Upper lobe of right lung (tissue), 1 donor: Measurements from ENCODE around the gene ACOXL. TPM values are rescaled to one million over a fixed set of nuclear protein-coding genes. Genes with fewer than 3 reads are reported as not detected.

Experiments
- ATAC-seq: fragments of 200-7000 bp; cut with Tn5 transposase; one replicate; pipeline ENCODE4 v1.9.1; 2020; ENCODE audit warnings: mild to moderate bottlenecking, moderate library complexity
- DNase-seq: peaks from one replicate; pipeline ENCODE4 v3.0.0-alpha.2; 2020
- H3K27ac ChIP-seq: fragments of 200-600 bp; one replicate; pipeline ENCODE4 v1.8.0; 2022
- H3K27me3 ChIP-seq: fragments of 200-600 bp; one replicate; pipeline ENCODE4 v1.8.0; 2022; ENCODE audit warnings: mild to moderate bottlenecking
- H3K36me3 ChIP-seq: fragments of 200-600 bp; one replicate; pipeline ENCODE4 v1.8.0; 2022
- H3K4me1 ChIP-seq: fragments of 200-600 bp; one replicate; pipeline ENCODE4 v1.8.0; 2022
- H3K4me3 ChIP-seq: fragments of 200-600 bp; one replicate; pipeline ENCODE4 v1.8.0; 2022; ENCODE audit warnings: mild to moderate bottlenecking
- H3K9me3 ChIP-seq: fragments of 200-600 bp; one replicate; pipeline ENCODE4 v1.8.0; 2022
- intact Hi-C: fragments of 100-400 bp; cut with DNase I; formaldehyde crosslinking; loops from one replicate; pipeline ENCODE4 v1.11.0; 2022
- total RNA-seq: library from RNA; stranded (reverse); fragmentation: NEBNext Ultra II Directional; extraction: Animal tissue kit (Norgen Biotek cat#: 25700); gene quantifications from one replicate; pipeline ENCODE4 v1.2.1, GENCODE V29; 2021
- TF ChIP-seq, protein P1 (sequence below): fragments of 200-600 bp; IDR thresholded peaks from one replicate; pipeline ENCODE4 v1.8.0; 2022; ENCODE audit warnings: antibody characterized with exemption
- donor health status: DM: no; HTN: yes; CAD: no; lungs with severe emphysema.

The ACOXL gene
- total RNA-seq, 1 donor from 2014 or later = 47.5 TPM

DNA sequence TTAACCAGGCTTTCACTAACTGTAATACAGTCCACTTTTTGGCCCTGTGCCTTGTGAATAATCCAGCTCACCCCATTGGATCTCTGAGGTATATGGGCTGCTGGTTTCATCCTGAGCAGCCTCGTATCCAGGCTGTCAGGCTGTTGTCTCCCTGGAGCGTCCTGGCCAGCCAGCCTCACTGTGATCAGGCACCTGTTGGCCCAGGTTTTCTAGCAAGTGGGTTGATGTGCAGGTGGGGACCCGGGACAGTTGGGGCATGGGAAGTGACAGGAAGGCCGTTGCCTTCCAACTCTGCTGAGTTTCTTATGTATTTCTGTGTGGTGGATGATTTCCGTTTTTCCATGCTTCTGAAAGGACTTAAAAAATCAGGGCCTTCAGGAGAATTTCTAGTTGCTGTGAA is 132.4 kb downstream of the ACOXL start:
- Histone ChIP-seq H3K27me3 (no peaks in the 10 kb centered on the region), H3K4me1 (no peaks in the 10 kb centered on the region), H3K27ac (no peak overlapping the region), H3K36me3 (no peaks in the 10 kb centered on the region), H3K9me3 (no peaks in the 10 kb centered on the region), H3K4me3 (no peak overlapping the region)
- intact Hi-C loops = no loop called here
- DNase-seq = no peak
- ATAC-seq = no peak
- TF ChIP-seq, protein P1, sequence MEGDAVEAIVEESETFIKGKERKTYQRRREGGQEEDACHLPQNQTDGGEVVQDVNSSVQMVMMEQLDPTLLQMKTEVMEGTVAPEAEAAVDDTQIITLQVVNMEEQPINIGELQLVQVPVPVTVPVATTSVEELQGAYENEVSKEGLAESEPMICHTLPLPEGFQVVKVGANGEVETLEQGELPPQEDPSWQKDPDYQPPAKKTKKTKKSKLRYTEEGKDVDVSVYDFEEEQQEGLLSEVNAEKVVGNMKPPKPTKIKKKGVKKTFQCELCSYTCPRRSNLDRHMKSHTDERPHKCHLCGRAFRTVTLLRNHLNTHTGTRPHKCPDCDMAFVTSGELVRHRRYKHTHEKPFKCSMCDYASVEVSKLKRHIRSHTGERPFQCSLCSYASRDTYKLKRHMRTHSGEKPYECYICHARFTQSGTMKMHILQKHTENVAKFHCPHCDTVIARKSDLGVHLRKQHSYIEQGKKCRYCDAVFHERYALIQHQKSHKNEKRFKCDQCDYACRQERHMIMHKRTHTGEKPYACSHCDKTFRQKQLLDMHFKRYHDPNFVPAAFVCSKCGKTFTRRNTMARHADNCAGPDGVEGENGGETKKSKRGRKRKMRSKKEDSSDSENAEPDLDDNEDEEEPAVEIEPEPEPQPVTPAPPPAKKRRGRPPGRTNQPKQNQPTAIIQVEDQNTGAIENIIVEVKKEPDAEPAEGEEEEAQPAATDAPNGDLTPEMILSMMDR = no peak

DNA sequence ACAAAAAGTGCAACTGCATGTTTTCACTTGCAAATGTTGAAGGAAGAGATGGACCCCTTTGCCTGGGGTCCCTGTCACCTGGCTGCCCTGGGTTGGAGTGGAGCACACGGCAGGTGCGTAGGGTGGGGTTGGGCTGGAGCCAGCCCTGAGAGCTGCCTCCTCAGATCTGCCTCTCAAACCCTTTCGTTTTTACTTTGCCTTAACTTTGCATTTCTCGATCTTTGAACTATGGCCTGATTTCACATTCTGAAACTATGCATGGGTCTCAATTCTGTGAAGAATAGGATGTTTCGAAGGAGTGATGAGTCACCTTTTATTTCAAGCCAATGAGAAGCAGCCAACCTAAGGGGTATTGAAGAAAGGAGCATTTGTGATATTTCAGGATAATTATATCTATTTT is 132.8 kb downstream of the ACOXL start:
- intact Hi-C loops = no loop called here
- no peaks in the 10 kb centered on the region for H3K4me1 ChIP-seq
- ATAC-seq (no peak), DNase-seq (no peak)
- TF ChIP-seq, protein P1 = no peak
- no peak overlapping the region for H3K4me3 ChIP-seq
- H3K9me3 ChIP-seq = no peaks in the 10 kb centered on the region
- no peak overlapping the region for H3K27ac ChIP-seq
- no peaks in the 10 kb centered on the region for H3K36me3 ChIP-seq
- no peaks in the 10 kb centered on the region for H3K27me3 ChIP-seq

DNA sequence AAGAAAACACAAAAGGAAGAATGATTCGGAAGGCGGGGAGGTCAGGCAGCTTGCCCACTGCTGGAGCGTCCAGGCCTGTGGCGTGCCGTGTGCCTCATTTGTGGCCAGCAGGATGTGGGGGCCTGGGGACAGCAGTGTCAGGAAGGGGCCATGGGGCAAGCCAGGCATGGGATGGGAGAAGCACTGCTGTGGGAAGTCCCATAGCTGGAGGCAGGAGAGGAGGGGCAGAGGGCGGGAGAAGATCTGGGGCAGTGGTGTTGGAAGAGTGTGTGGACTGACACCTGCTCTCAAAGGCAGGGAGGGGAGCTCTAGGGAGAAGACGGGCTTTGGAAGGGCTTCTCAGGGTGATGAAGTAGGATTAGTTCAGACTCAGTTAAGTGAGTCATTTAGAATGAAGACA is 133.7 kb downstream of the ACOXL start:
- ATAC-seq = peak; percentile 5
- H3K4me3 ChIP-seq = no peak overlapping the region
- no peaks in the 10 kb centered on the region for H3K36me3 ChIP-seq
- intact Hi-C loops = no loop called here
- no peaks in the 10 kb centered on the region for H3K9me3 ChIP-seq
- no peak overlapping the region for H3K27ac ChIP-seq
- TF ChIP-seq, protein P1 = no peak
- H3K27me3 ChIP-seq = no peaks in the 10 kb centered on the region
- H3K4me1 ChIP-seq = no peaks in the 10 kb centered on the region
- no peak for DNase-seq

DNA sequence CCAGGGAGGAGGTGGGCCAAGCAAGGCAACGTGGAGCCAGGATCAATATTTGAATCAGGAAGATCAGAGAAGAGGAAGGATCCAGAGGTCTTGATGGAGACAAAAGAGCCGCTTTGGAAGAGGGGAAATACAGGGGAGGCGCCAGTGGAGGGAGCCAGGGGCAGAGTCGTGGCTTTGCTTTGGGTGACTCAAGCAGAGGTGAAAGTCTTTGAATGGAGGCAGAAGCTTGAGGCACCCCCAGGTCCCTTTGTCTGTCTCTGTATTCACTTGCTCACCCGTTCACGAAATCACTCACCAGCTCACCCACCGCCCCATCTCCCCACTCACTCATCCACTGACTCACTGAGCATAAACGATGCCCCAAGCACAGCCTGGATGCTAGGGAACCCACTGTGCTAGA is 134.1 kb downstream of the ACOXL start:
- TF ChIP-seq, protein P1 = no peak
- no peak overlapping the region for H3K4me3 ChIP-seq
- H3K27me3 ChIP-seq = no peaks in the 10 kb centered on the region
- no peak overlapping the region for H3K27ac ChIP-seq
- no peaks in the 10 kb centered on the region for H3K4me1 ChIP-seq
- DNase-seq = no peak
- no peaks in the 10 kb centered on the region for H3K36me3 ChIP-seq
- no peaks in the 10 kb centered on the region for H3K9me3 ChIP-seq
- ATAC-seq = no peak
- intact Hi-C loops = no loop called here

DNA sequence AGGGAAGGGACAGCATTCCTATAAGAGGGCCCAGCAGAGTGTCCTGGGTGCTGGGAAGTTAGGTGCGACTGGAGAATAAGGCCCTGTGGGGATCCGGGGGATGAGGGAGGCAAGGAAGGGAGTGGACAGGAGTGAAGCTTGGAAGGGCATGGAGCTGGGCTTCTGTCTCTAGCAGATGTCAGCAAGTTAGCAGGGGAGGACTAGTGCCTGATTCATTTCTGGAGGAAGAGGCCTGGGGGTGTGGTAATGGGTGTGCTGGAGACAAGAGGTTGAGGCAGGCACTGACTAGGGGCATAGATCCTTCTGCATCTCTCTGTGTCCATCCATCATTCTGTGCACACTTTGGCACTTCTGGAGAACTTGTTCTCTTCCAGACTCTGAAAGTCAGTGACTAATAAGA is 134.7 kb downstream of the ACOXL start:
- DNase-seq (no peak), ATAC-seq (no peak)
- no peaks in the 10 kb centered on the region for H3K27me3 ChIP-seq
- no peaks in the 10 kb centered on the region for H3K4me1 ChIP-seq
- H3K4me3 ChIP-seq = no peak overlapping the region
- TF ChIP-seq, protein P1 = no peak
- intact Hi-C loops = no loop called here
- no peaks in the 10 kb centered on the region for H3K36me3 ChIP-seq
- H3K9me3 ChIP-seq = no peaks in the 10 kb centered on the region
- no peak overlapping the region for H3K27ac ChIP-seq

DNA sequence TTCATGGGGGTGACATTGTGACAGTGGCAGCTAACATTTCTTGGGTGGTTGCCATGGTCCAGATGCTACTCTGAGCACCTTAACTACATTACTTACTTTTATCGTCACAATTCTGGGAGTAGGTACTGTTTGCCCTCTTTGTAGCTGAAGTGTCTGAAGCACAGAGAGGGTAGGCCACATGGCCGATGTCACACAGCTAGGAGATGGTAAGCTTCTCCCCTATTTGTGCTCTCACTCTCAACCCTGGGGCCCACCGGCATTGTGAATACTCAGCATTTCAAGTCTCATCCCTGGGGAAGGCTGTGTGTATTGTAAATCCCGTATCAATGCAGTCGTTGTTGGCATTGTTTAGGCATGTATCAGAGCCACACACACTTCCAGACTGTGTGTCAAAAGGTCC is 136.6 kb downstream of the ACOXL start:
- DNase-seq = no peak
- TF ChIP-seq, protein P1 = no peak
- ATAC-seq = no peak

More for the DNA sequence above, 136.6 kb downstream of the ACOXL start:
- Histone ChIP-seq H3K4me3 (no peak overlapping the region), H3K27ac (no peak overlapping the region), H3K9me3 (no peaks in the 10 kb centered on the region), H3K4me1 (no peaks in the 10 kb centered on the region), H3K36me3 (no peaks in the 10 kb centered on the region), H3K27me3 (no peaks in the 10 kb centered on the region)
- intact Hi-C loops = no loop called here
